ENCODE data around the gene MPZL1.

- TF ChIP-seq CTCF (IDR thresholded peaks at IDR 0.05) (no peak), POLR2A (IDR thresholded peaks at IDR 0.05) (no peak)
These were observed 47.6 kb upstream of the MPZL1 start for GRCh38 chr1:167674156-167674555.
